ENCODE data around the gene LARGE1.

- TF ChIP-seq CTCF (IDR thresholded peaks at IDR 0.05) (no peak), POLR2AphosphoS5 (IDR thresholded peaks at IDR 0.05; ENCODE audit: low read depth, low read length) (no peak), SIN3A (IDR thresholded peaks at IDR 0.05; ENCODE audit: borderline replicate concordance, insufficient read depth, low read depth, low read length) (no peak)
Measured at GRCh38 chr22:33635766-33636165, 284.5 kb downstream of the LARGE1 start.

All from Panc1 (cell line).